ENCODE measurements around the gene OR6T1. TPM values are rescaled to one million over a fixed set of nuclear protein-coding genes. Genes with fewer than 3 reads are reported as not detected.

Gene OR6T1, protein sequence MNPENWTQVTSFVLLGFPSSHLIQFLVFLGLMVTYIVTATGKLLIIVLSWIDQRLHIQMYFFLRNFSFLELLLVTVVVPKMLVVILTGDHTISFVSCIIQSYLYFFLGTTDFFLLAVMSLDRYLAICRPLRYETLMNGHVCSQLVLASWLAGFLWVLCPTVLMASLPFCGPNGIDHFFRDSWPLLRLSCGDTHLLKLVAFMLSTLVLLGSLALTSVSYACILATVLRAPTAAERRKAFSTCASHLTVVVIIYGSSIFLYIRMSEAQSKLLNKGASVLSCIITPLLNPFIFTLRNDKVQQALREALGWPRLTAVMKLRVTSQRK
- total RNA-seq (not detected), polyA plus RNA-seq (not detected)
- long read RNA-seq, donor 1 = 0 reads
- long read RNA-seq, donor 2 = 0 reads
- long read RNA-seq, donor 3 = 0 reads

DNA sequence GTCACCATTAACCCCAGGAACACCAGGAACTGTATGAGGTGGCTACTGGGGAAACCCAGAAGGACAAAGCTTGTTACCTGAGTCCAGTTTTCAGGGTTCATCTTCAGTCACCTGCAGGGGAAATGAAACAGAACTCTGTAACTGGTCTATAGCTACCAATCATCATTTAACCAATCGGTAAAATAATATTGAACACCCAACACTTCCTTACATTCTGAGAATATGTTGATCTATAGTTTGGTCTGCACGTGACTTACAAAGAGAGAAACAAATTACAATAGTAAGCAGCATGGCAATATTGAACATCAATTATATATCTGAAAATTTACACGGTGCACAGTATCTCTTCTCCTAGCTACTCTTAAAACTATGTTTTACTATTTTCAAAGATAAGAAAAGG is at the start of gene OR6T1:
TSS of gene OR6T1 (minus strand) at position 101 of the 400 bp plus-strand sequence. CDS start at position 101, 0 bp downstream.
- intact Hi-C loops (cut with DNase I) = no loop called here
- Histone ChIP-seq H3K4me3 (no peak within 1 kb of the TSS), H3K4me1 (no peaks in the 10 kb centered on the region), H3K27me3 (no peaks in the 10 kb centered on the region), H3K9me3 (no peaks in the 10 kb centered on the region), H3K27ac (no peak within 1 kb of the TSS), H3K36me3 (no peaks in the 10 kb centered on the region)
- TF ChIP-seq POLR2A (IDR thresholded peaks at IDR 0.05) = no peak
- TF ChIP-seq, protein P1, sequence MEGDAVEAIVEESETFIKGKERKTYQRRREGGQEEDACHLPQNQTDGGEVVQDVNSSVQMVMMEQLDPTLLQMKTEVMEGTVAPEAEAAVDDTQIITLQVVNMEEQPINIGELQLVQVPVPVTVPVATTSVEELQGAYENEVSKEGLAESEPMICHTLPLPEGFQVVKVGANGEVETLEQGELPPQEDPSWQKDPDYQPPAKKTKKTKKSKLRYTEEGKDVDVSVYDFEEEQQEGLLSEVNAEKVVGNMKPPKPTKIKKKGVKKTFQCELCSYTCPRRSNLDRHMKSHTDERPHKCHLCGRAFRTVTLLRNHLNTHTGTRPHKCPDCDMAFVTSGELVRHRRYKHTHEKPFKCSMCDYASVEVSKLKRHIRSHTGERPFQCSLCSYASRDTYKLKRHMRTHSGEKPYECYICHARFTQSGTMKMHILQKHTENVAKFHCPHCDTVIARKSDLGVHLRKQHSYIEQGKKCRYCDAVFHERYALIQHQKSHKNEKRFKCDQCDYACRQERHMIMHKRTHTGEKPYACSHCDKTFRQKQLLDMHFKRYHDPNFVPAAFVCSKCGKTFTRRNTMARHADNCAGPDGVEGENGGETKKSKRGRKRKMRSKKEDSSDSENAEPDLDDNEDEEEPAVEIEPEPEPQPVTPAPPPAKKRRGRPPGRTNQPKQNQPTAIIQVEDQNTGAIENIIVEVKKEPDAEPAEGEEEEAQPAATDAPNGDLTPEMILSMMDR (IDR thresholded peaks at IDR 0.05) = no peak
- 85 to 89% (median 87%) methylated on average over 3 of the region's 3 CpGs for WGBS, 4 donors
- ATAC-seq (no peak), DNase-seq (no peak)

DNA sequence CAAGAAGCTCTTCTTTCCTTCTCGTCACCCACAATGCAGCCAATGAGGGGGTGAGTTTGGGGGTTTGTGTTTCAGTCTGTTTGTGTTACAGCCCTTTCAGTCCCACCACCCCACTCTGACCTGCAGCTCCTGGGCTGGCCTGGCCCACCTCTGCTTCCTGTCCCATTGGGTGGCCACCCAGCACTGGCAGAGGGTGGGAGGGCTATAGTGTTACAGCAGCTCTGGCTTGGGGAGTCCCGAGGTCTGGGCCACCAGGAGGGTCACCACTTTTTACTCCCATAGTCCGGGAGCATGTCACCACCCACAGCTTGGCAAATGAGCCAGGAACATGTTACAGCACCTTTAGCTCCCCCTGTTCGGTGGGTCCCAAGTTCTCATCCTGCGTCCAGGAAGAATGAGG is 35.7 kb upstream of the OR6T1 start:
- no peak overlapping the region for H3K27ac ChIP-seq
- WGBS, 4 donors = 79 to 88% (median 85%) methylated on average over 5 of the region's 5 CpGs
- H3K9me3 ChIP-seq = peaks cover 0 to 7% (median 0%) of the 10 kb centered on the region in 12 donors
- no peak overlapping the region for H3K4me3 ChIP-seq
- no peaks in the 10 kb centered on the region for H3K4me1 ChIP-seq
- no peaks in the 10 kb centered on the region for H3K36me3 ChIP-seq
- TF ChIP-seq POLR2A (IDR thresholded peaks at IDR 0.05) = no peak
- TF ChIP-seq, protein P1 (IDR thresholded peaks at IDR 0.05) = no peak
- no peak for ATAC-seq
- intact Hi-C loops (cut with DNase I) = no loop called here
- DNase-seq = no peak
- H3K27me3 ChIP-seq = no peaks in the 10 kb centered on the region

GRCh38 chr11:123977731-123978347 is 34.2 kb upstream of the OR6T1 start, which contains the start of gene OR10S1:
Gene OR10S1, minus strand, starts transcription at chr11:123977781. Its CDS starts 117 bp downstream, at chr11:123977664.
- no peak for DNase-seq
- Histone ChIP-seq H3K27ac (no peak within 1 kb of the TSS), H3K36me3 (no peaks in the 10 kb centered on the region), H3K4me1 (no peaks in the 10 kb centered on the region), H3K4me3 (no peak within 1 kb of the TSS), H3K9me3 (peaks cover 0 to 7% (median 0%) of the 10 kb centered on the region in 12 donors), H3K27me3 (no peaks in the 10 kb centered on the region)
- intact Hi-C loops (cut with DNase I) = no loop called here
- no peak for ATAC-seq
- TF ChIP-seq POLR2A (IDR thresholded peaks at IDR 0.05) = no peak
- TF ChIP-seq, protein P1 (IDR thresholded peaks at IDR 0.05) = no peak

GRCh38 chr11:123976770-123977560 is 33.3 kb upstream of the OR6T1 start:
- Histone ChIP-seq H3K27me3 (no peaks in the 10 kb centered on the region), H3K9me3 (no peaks in the 10 kb centered on the region), H3K4me1 (no peaks in the 10 kb centered on the region), H3K36me3 (no peaks in the 10 kb centered on the region), H3K27ac (no peak overlapping the region), H3K4me3 (no peak overlapping the region)
- DNase-seq (peak in 1 of 5 donors; percentile 38), ATAC-seq (peak in 1 of 4 donors; percentile 11)
- 87 to 90% (median 87%) methylated on average over 18 of the region's 18 CpGs for WGBS, 4 donors
- TF ChIP-seq, protein P1 (IDR thresholded peaks at IDR 0.05) = no peak
- no peak for TF ChIP-seq POLR2A (IDR thresholded peaks at IDR 0.05)
- intact Hi-C loops (cut with DNase I) = no loop called here

Measured in heart left ventricle (tissue), 16 donors.